Immature natural killer cell (primary cell): ENCODE data around the gene CEP162. TPM values are rescaled to one million over a fixed set of nuclear protein-coding genes. Genes with fewer than 3 reads are reported as not detected.
A peak's percentile ranks its signal among the peaks of the same experiment; 100 is the strongest.
"Not testable (repeated sequence)": the region's sequence is repeated elsewhere in the genome, so short reads cannot be mapped to it uniquely, and the experiment has no call there.

ENCODE experiments used
- DNase-seq, 3 donors: peaks; one replicate each; pipeline ENCODE4 v3.0.0; 2022; ENCODE audit warnings: mixed read lengths in 1 of 3
- H3K27ac Mint-ChIP-seq, 6 donors: one replicate each; pipeline ENCODE4 v1.8.0; 2020; ENCODE audit warnings: mixed read lengths in 6 of 6, mild to moderate bottlenecking in 5 of 6, inconsistent platforms in 4 of 6, moderate library complexity in 3 of 6
- H3K27me3 Mint-ChIP-seq, 3 donors: one replicate each; pipeline ENCODE4 v1.8.0; 2020 to 2021; ENCODE audit warnings: low read depth in 3 of 3, mild to moderate bottlenecking in 3 of 3, mixed read lengths in 3 of 3, moderate library complexity in 3 of 3, inconsistent platforms in 1 of 3
- H3K36me3 Mint-ChIP-seq, 3 donors: one replicate each; pipeline ENCODE4 v1.8.0; 2020; ENCODE audit warnings: mixed read lengths in 3 of 3, inconsistent platforms in 2 of 3, mild to moderate bottlenecking in 2 of 3
- H3K4me1 Mint-ChIP-seq, 2 donors: one replicate each; pipeline ENCODE4 v1.8.0; 2020; ENCODE audit warnings: inconsistent platforms in 2 of 2, mild to moderate bottlenecking in 2 of 2, mixed read lengths in 2 of 2, moderate library complexity in 1 of 2
- H3K4me3 Mint-ChIP-seq, 5 donors: one replicate each; pipeline ENCODE4 v1.8.0; 2020; ENCODE audit warnings: mild to moderate bottlenecking in 5 of 5, mixed read lengths in 5 of 5, inconsistent platforms in 3 of 5, moderate library complexity in 3 of 5
- H3K9me3 Mint-ChIP-seq, 6 donors: one replicate each; pipeline ENCODE4 v1.8.0; 2020; ENCODE audit warnings: mild to moderate bottlenecking in 6 of 6, mixed read lengths in 6 of 6, inconsistent platforms in 4 of 6, moderate library complexity in 3 of 6
- polyA plus RNA-seq, 3 donors: library from polyadenylated mRNA; unstranded; fragments of 300-500 nt; fragmentation: Illumina TruSeq; gene quantifications; one replicate each; pipeline ENCODE4 v1.2.3, GENCODE V29; 2021

Gene CEP162
- polyA plus RNA-seq, 3 donors from 2014 or later: 2.8 to 8.2 (median 4.0) TPM

- no peak overlapping the region for H3K4me3 Mint-ChIP-seq
- peaks cover 4 to 9% (median 5%) of the 10 kb centered on the region in 3 donors for H3K27me3 Mint-ChIP-seq
- H3K27ac Mint-ChIP-seq: no peak overlapping the region
- no peaks in the 10 kb centered on the region for H3K9me3 Mint-ChIP-seq
- DNase-seq: no peak
- no peaks in the 10 kb centered on the region for H3K4me1 Mint-ChIP-seq
- H3K36me3 Mint-ChIP-seq: no peaks in the 10 kb centered on the region
Observed at GRCh38 chr6:84253380-84253779, 25.9 kb upstream of the CEP162 start.

DNA sequence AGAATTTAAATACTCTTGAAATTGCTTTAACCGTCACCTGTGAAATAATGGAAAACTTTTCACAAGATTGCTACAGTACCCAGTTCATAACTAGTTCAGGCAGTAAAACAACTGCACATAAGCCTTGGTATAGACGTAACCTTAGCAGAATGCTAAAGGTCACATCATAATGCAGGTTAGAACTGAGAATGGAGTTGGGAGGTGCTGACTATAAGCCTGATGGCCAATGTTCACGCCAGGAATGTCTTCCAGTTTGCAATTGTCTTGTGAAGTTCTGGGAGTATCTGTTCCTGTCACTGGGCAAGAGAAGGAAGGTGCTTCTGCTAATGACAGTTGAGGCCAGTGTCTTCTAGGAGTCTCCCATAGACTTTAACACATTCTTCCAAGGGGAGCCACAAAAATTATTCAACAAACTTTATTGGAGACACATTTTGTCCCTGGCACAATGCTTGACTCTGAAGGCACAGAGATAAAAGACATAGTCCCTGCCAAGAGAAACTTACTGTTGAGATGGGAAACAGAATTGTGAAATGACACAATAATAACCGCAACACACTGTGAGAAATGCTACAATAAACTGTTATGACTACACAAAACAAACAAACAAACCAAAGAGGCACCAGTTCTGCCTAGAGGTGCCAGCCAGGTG, 24.6 kb upstream of the CEP162 start:
- peaks cover 2 to 13% (median 5%) of the 10 kb centered on the region in 3 donors for H3K27me3 Mint-ChIP-seq
- no peaks in the 10 kb centered on the region for H3K9me3 Mint-ChIP-seq
- H3K36me3 Mint-ChIP-seq: no peaks in the 10 kb centered on the region
- no peak for DNase-seq
- H3K4me1 Mint-ChIP-seq: no peaks in the 10 kb centered on the region
- no peak overlapping the region for H3K27ac Mint-ChIP-seq
- no peak overlapping the region for H3K4me3 Mint-ChIP-seq

DNA sequence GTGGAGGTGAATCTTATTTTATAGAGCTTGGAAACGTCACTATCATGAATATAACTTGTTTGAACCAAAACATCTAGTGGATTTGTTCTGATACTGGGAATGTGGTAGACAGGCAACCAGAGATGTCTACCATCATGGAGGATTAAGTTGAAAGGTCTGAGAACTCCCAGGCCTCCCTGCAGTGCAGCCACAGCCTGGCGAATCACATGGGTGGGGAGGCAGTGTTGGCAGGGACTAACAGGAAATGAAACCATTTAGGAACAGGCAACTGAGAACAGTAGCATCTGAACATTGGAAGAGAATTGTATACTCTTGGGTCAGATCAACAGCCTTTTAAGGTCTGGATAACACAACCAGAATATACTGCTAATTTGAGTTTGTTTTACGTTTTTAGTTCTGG, 22.3 kb upstream of the CEP162 start:
- no peak overlapping the region for H3K27ac Mint-ChIP-seq
- H3K27me3 Mint-ChIP-seq: peaks cover 4 to 13% (median 5%) of the 10 kb centered on the region in 3 donors
- no peak for DNase-seq
- H3K4me1 Mint-ChIP-seq: no peaks in the 10 kb centered on the region
- H3K4me3 Mint-ChIP-seq: no peak overlapping the region
- no peaks in the 10 kb centered on the region for H3K36me3 Mint-ChIP-seq
- H3K9me3 Mint-ChIP-seq: no peaks in the 10 kb centered on the region

GRCh38 chr6:84244416-84245081, 17.1 kb upstream of the CEP162 start:
- not testable (repeated sequence) for H3K27me3 Mint-ChIP-seq, H3K4me3 Mint-ChIP-seq, DNase-seq, H3K9me3 Mint-ChIP-seq, H3K36me3 Mint-ChIP-seq, H3K27ac Mint-ChIP-seq, H3K4me1 Mint-ChIP-seq

GRCh38 chr6:84243240-84243639, 15.8 kb upstream of the CEP162 start:
- Mint-ChIP-seq H3K27me3 (peaks cover 5 to 7% (median 6%) of the 10 kb centered on the region in 3 donors), H3K4me1 (no peaks in the 10 kb centered on the region), H3K27ac (no peak overlapping the region), H3K36me3 (no peaks in the 10 kb centered on the region), H3K4me3 (no peak overlapping the region), H3K9me3 (no peaks in the 10 kb centered on the region)
- DNase-seq: no peak

GRCh38 chr6:84242265-84242664, 14.8 kb upstream of the CEP162 start:
- no peak for DNase-seq
- Mint-ChIP-seq H3K4me3 (no peak overlapping the region), H3K4me1 (no peaks in the 10 kb centered on the region), H3K9me3 (no peaks in the 10 kb centered on the region), H3K27me3 (peaks cover 5 to 13% (median 6%) of the 10 kb centered on the region in 3 donors), H3K36me3 (no peaks in the 10 kb centered on the region), H3K27ac (no peak overlapping the region)

DNA sequence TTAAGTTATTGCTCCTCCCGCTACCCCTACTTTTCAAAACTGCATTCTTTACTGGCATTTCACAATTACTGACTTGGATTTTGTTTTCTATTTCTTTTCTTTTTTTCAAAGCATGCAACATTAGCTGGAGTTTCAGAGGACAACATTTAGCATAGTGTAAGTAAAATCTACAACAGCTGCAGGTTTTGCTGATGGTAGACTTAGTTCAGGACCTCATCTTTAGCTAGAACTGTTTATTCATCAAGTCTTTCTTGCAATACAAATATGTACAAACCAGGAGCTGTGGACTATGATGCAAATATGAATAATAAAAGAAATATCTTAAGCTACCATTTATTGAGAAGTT, 728 bp upstream of the CEP162 start:
- peaks cover 5 to 20% (median 7%) of the 10 kb centered on the region in 3 donors for H3K27me3 Mint-ChIP-seq
- peak overlapping the region; percentile 86 to 97 (median 95) for H3K27ac Mint-ChIP-seq
- H3K36me3 Mint-ChIP-seq: no peaks in the 10 kb centered on the region

DNA sequence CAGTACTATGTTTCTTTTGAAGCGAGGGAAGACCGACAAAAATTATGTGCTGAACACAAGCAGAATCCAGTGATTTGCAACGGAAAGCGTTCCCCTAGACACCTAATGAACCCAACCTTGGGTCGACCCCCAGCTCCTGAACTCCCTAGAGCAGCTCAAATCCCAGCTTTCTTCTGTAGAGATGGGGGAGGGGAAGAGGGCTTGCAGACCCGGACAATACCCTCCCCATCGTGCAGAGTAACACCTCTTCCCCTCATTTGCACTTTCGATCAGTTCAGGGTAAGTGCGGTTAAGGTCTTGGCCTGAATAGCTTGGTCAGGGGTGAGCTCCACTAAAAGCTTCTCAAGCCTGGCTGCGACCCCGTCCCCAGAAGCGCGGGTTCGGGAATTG, 404 bp downstream of the CEP162 start:
- Mint-ChIP-seq H3K36me3 (no peaks in the 10 kb centered on the region), H3K27me3 (peaks cover 2 to 13% (median 7%) of the 10 kb centered on the region in 3 donors), H3K27ac (peak overlapping the region; percentile 86 to 97 (median 95)), H3K4me3 (peak overlapping the region; percentile 98 to 100 (median 100)), H3K9me3 (no peaks in the 10 kb centered on the region), H3K4me1 (peaks cover 17 to 34% of the 10 kb centered on the region in 2 donors)
- DNase-seq: no peak

More for the DNA sequence above, 728 bp upstream of the CEP162 start:
- H3K4me3 Mint-ChIP-seq: peak overlapping the region; percentile 98 to 100 (median 100)
- H3K4me1 Mint-ChIP-seq: peaks cover 17 to 34% of the 10 kb centered on the region in 2 donors
- DNase-seq: no peak
- H3K9me3 Mint-ChIP-seq: no peaks in the 10 kb centered on the region

DNA sequence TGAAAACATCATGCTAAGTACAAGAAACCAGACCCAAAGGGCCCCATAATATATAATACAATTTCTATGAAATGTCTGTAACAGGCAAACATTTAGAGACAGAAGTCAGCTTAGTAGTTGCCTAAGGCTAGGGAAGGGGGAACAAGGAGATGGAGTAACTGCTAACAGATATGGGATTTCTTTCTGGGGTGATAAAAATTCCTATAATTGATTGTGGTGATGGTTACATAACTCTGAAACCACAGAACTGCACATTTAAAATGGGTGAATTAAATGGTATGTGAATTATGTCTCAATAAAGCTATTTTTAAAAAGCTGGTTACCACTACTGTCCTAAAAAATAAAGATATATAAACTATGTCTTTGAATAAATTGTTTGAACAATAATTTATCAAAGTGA, 3.2 kb downstream of the CEP162 start:
- Mint-ChIP-seq H3K36me3 (no peaks in the 10 kb centered on the region), H3K27me3 (peaks cover 0 to 9% (median 7%) of the 10 kb centered on the region in 3 donors), H3K9me3 (no peaks in the 10 kb centered on the region), H3K27ac (no peak overlapping the region), H3K4me3 (no peak overlapping the region), H3K4me1 (peaks cover 17 to 34% of the 10 kb centered on the region in 2 donors)
- DNase-seq: no peak

DNA sequence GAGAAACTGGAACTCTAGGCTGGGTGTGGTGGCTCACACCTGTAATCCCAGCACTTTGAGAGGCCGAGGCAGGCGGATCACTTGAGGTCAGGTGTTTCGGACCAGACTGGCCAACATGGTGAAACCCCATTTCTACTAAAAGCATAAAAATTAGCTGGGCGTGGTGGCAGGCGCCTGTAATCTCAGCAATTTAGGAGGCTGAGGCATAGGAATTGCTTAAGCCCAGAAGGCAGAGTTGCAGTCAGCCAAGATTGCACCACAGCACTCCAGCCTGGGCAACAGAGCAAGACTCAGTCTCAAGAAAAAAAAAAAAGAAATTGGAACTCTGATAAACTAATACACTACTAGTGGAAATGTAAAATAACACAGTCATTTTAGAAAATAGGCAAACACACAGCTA, 3.8 kb downstream of the CEP162 start:
- not testable (repeated sequence) for H3K9me3 Mint-ChIP-seq, H3K4me3 Mint-ChIP-seq, H3K27ac Mint-ChIP-seq, H3K36me3 Mint-ChIP-seq, DNase-seq, H3K27me3 Mint-ChIP-seq
- peaks cover 16 to 31% of the 10 kb centered on the region in 2 donors for H3K4me1 Mint-ChIP-seq

DNA sequence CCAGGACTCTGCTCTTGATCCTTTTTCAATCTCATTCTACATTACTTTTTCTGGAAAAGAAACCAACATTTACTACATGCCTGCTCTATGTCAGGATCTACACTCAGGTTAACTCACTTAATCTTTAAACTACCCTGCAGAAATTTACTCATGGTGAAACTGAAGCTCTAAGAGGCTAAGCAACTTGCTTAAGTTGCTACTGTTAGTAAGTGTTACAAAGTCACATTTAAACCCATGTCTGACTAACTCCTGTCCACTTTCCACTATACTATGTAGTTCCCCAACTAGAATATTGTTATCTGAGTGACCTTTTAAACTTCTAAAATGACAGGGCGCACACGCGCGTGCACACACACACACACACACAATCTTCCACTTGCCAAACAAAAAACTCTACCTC, 5.0 kb downstream of the CEP162 start:
- Mint-ChIP-seq H3K36me3 (peaks cover 0 to 1% (median 1%) of the 10 kb centered on the region in 3 donors), H3K9me3 (no peaks in the 10 kb centered on the region), H3K4me3 (no peak overlapping the region), H3K27ac (no peak overlapping the region), H3K27me3 (peaks cover 0 to 5% (median 3%) of the 10 kb centered on the region in 3 donors), H3K4me1 (peaks cover 9 to 20% of the 10 kb centered on the region in 2 donors)
- DNase-seq: no peak

DNA sequence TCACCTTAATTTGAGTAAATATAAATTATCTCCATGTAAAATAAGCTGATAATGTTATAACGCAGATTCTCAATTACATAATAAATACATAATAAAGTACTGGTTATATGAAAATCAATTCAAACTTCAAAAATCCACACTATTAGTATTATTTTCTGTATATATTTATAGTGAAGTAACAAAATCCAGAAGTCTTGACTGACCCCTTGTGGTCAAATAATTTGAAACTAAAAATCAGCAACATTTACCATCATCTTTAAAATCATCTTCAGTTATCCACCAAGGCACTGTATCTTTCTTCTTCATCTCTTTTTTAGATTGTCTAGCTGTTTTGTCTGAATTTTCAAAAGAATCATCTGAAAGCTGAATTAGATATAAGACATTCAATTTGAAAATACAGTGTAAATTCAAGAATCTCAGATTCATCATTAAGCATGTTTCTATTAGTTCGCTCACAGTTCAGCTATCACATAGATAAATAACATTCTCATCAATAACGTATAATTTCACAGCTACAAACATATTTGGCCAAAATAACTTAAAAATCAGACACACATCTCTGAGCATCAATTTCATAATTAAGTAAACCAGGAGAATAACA, 6.5 kb downstream of the CEP162 start:
- H3K9me3 Mint-ChIP-seq: no peaks in the 10 kb centered on the region
- DNase-seq: peak in 1 of 3 donors; percentile 14
- H3K27me3 Mint-ChIP-seq: no peaks in the 10 kb centered on the region
- H3K4me1 Mint-ChIP-seq: peaks cover 3 to 5% of the 10 kb centered on the region in 2 donors
- H3K4me3 Mint-ChIP-seq: no peak overlapping the region
- peaks cover 0 to 5% (median 3%) of the 10 kb centered on the region in 3 donors for H3K36me3 Mint-ChIP-seq
- no peak overlapping the region for H3K27ac Mint-ChIP-seq

DNA sequence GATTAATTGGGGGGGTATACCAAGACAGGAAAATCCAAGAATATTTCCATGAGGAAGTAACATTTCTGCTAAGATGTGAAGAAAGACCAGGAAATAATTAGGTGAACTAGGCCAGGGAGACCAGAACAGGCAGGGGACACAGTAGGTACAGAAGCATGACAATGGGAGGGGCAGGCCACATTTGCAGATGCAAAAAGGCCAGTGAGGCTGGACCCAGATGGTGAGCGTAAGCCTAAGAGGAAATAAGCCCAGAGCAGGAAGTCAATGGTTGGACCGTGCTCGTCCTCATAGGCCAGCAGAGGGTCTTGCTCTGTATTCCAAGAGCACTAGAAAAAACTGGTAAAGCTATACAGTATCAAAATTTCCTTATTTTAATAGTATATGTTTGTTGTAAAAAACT, 9.4 kb downstream of the CEP162 start:
- Mint-ChIP-seq H3K9me3 (no peaks in the 10 kb centered on the region), H3K27ac (no peak overlapping the region), H3K27me3 (no peaks in the 10 kb centered on the region), H3K4me3 (no peak overlapping the region), H3K36me3 (peaks cover 0 to 11% (median 8%) of the 10 kb centered on the region in 3 donors), H3K4me1 (no peaks in the 10 kb centered on the region)
- DNase-seq: no peak

GRCh38 chr6:84213217-84213616, 14.2 kb downstream of the CEP162 start:
- Mint-ChIP-seq H3K4me3 (no peak overlapping the region), H3K9me3 (no peaks in the 10 kb centered on the region), H3K27ac (no peak overlapping the region), H3K36me3 (peaks cover 11 to 29% (median 25%) of the 10 kb centered on the region in 3 donors), H3K27me3 (no peaks in the 10 kb centered on the region), H3K4me1 (no peaks in the 10 kb centered on the region)
- no peak for DNase-seq
